GM12872 (cell line): ENCODE results near the gene LAT.

Experiments used
- CTCF ChIP-seq: IDR thresholded peaks from 3 replicates; pipeline ENCODE4 v1.5.1; 2011; ENCODE audit warnings: low read depth, mild to moderate bottlenecking, low read length, moderate library complexity; ENCODE audit not compliant: insufficient read depth

Gene LAT

GRCh38 chr16:28982418-28982817 is 2.4 kb upstream of the LAT start:
- no peak for TF ChIP-seq CTCF

- TF ChIP-seq CTCF: no peak
These were observed 1.9 kb upstream of the LAT start for GRCh38 chr16:28982949-28983348.

- TF ChIP-seq CTCF: no peak
These were observed 1.2 kb upstream of the LAT start for GRCh38 chr16:28983644-28984043.

- TF ChIP-seq CTCF: no peak
These were observed 761 bp upstream of the LAT start for GRCh38 chr16:28984091-28984490.

GRCh38 chr16:28985211-28986041 is 574 bp downstream of the LAT start:
- TF ChIP-seq CTCF: no peak

- no peak for TF ChIP-seq CTCF
These were observed 1.2 kb downstream of the LAT start for GRCh38 chr16:28986046-28986445.

GRCh38 chr16:28986492-28986891 is 1.6 kb downstream of the LAT start:
- TF ChIP-seq CTCF: no peak
